Activated CD4-positive, alpha-beta T cell treated with anti-CD3 and anti-CD28 coated beads for 48 hours (primary cell): Measurements from ENCODE around the gene TMEM234.
"Not testable (repeated sequence)": the region's sequence is repeated elsewhere in the genome, so short reads cannot be mapped to it uniquely, and the experiment has no call there.

Experiments used
- DNase-seq: peaks from one replicate; pipeline ENCODE4 v3.0.0-alpha.2; 2020

The TMEM234 gene

DNA sequence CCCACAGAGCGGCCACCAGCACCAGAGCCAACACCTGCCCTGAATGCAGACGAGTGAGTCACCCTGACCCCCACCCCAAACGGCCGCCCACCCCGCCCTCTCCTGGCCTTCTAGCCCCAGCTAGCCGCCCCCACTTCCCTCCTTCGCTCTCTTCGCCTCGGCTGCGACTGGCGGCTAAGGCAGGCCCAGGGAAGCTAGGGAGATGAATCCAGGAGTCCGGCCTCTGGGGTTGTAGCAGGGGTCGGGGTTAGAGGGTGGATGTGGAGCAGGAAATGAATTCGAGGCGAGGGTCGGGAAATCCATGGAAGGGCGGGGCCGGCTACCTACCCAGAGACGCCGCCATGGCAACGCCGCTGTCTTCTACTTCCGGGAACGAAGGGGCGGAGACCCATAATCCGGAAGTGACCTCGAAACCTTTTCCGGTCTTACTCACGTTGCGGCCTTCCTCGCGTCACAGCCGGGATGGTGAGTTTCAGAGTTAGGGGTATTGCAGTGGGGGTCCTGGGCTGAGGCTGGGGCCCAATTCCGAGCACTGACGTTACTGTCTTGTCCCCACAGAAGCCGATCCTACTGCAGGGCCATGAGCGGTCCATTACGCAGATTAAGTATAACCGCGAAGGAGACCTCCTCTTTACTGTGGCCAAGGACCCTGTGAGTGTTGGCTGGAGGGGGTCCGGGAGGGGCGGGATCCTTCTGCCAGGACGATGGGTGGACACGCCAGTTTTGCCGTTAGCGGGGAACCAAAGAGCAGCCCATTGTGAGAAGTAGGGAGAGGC, at the start of gene TMEM234, which contains the start of gene EIF3I:
Gene TMEM234, minus strand, starts transcription at position 374 of the 776 bp plus-strand sequence. Its CDS starts 31 bp downstream, at position 343.
Gene EIF3I, plus strand, starts transcription at position 428 of the 776 bp plus-strand sequence. Its CDS starts 35 bp downstream, at position 463.
- peak; percentile 93 for DNase-seq

DNA sequence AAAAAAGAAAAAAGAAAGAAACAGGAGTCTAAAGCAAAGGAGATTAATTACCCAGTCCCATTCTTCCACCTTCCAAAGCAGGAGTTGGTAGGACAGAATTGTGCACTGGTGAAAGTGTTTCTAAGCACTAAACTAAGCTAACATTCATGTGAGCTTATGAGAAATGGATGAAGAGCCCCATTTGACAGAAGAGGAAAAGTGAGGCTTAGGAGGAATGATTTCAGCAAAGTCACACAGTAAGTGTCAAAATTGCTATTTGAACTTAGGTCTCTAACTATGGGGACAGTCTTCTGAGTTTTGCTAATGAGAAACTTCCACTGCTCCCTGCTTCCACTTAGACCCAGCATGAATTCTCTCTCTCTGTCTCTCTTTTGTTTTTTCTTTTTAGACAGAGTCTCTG, 47.6 kb upstream of the TMEM234 start:
- no peak for DNase-seq

- DNase-seq, result no peak
Measured at GRCh38 chr1:32266921-32267591, 44.9 kb upstream of the TMEM234 start.

- no peak for DNase-seq
Measured at GRCh38 chr1:32265846-32266245, 43.7 kb upstream of the TMEM234 start.

GRCh38 chr1:32263744-32264143, 41.6 kb upstream of the TMEM234 start:
- no peak for DNase-seq

- DNase-seq, result not testable (repeated sequence)
Measured at GRCh38 chr1:32263236-32263593, 41.1 kb upstream of the TMEM234 start.

GRCh38 chr1:32257227-32257508, 35.0 kb upstream of the TMEM234 start:
- no peak for DNase-seq

- DNase-seq, result no peak
Measured at GRCh38 chr1:32256473-32257226, 34.5 kb upstream of the TMEM234 start.

DNA sequence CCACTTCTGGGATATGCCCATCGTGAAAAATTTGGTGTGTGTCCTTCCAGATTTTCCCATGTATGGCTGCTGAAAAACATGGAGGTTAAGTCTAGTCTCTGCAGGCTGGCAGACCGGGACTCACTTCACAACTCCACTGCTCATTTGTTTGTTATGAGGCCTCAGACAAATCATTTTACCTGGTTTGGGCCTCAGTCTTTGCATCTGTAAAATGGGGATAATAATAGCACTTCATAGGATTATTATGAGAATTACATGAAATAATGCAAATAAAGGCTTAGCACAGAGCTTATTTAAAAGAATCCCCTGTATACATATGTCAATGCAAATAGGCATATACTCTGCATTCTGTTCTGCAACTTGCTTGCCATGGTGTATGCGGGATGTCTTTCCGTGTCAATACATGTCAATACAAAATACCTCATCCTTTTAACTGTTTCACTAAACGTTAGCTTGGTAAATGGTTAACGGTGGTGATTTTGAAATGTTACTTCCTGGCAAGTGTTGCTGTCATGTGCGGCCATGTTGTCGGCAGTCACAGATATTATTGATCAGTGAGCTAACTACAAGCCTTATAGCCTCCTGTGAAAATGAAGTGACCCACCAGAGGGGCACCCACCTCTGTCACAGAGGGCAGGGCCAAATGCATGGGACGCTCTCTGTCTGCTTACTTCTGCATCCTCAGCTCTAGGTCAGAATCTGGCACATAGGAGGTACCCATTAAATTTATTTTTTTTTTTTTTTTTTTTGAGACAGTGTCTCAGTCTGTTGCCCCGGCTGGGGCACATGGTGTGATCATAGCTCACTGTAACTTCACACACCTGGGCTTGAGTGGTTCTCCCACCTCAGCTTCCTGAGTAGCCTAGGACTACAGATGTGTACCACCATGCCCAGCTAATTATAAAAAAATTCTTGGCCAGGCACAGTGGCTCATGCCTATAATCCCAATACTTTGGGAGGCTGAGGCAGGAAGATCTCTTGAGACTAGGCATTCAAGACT, 33.2 kb upstream of the TMEM234 start:
- no peak for DNase-seq

DNA sequence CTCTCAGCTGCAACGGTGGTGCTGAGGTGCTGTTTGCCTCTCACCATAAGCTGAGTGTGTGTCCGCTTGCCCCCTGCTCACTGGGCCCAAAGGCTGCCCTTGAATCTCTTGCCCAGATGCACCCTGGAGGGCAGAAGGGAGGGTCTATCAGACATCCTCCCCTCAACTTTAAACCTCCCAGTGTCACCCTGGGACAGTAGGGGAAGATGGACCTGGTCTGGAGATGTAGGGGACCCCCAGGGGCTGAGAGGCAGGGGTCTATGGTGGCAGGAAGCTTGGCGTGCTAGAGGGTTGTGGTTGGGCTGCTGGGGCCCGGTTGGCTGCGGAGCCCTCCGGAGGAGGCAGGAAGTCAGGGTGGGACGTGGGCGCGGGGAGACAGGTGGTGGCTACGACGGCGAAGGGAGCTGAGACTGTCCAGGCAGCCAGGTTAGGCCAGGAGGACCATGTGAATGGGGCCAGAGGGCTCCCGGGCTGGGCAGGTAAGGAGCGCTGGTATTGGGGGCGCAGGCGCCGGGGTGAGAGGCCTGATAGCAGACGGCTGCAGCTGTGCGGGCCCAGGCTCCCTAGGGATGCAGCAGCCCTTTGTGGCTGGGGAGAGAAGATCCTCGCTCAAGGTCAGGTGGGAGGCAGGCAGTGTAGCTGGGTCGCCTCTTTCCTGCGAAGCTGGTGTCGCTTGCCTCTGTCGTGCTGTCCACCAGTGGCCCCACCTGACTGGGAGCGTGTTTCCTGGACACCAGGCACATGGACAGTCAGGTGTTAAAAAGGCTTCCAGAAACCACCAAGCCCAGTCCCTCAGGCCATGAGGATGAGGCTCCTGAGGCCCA, 29.0 kb upstream of the TMEM234 start, which contains the start of gene LCK:
Gene LCK, plus strand, starts transcription at position 373 of the 824 bp plus-strand sequence. CDS start 23,065 bp downstream, outside the sequence.
- peak; percentile 85 for DNase-seq

- peak; percentile 83 for DNase-seq
Measured at GRCh38 chr1:32249831-32250525, 27.8 kb upstream of the TMEM234 start.

GRCh38 chr1:32247983-32248889, 26.1 kb upstream of the TMEM234 start:
- peak; percentile 91 for DNase-seq

- no peak for DNase-seq
Measured at GRCh38 chr1:32247452-32247851, 25.3 kb upstream of the TMEM234 start.

GRCh38 chr1:32246888-32247273, 24.7 kb upstream of the TMEM234 start, which contains the start of gene FAM167B:
Gene FAM167B, plus strand, starts transcription at chr1:32247222. Its CDS starts 200 bp downstream, at chr1:32247422.
- DNase-seq, result no peak

DNA sequence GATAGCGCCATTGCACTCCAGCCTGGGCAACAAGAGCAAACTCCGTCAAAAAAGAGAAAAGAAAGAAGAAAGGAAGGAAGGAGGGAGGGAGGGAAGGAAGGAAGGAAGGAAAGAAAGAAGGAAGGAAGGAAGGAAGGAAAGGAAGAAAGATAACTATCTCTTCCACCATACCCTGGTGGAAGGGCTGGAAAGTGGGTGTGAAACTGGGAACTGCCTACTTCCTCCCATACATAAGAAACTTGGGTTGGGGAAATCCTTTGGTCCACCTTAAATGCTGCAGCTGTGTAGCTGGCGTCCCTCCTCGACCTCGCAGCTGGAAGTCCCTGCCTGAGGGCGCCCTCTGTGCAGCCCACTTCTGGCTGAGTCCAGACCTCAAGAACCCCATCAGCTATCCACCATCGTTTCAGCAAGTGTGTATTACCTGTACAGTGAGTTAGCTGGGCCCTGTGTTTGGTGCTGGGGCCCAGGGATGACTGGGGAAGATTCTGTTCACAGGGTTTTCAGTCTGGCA, 20.2 kb upstream of the TMEM234 start:
- DNase-seq, result no peak

- DNase-seq, result peak; percentile 48
Measured at GRCh38 chr1:32241001-32241763, 19.0 kb upstream of the TMEM234 start.

DNA sequence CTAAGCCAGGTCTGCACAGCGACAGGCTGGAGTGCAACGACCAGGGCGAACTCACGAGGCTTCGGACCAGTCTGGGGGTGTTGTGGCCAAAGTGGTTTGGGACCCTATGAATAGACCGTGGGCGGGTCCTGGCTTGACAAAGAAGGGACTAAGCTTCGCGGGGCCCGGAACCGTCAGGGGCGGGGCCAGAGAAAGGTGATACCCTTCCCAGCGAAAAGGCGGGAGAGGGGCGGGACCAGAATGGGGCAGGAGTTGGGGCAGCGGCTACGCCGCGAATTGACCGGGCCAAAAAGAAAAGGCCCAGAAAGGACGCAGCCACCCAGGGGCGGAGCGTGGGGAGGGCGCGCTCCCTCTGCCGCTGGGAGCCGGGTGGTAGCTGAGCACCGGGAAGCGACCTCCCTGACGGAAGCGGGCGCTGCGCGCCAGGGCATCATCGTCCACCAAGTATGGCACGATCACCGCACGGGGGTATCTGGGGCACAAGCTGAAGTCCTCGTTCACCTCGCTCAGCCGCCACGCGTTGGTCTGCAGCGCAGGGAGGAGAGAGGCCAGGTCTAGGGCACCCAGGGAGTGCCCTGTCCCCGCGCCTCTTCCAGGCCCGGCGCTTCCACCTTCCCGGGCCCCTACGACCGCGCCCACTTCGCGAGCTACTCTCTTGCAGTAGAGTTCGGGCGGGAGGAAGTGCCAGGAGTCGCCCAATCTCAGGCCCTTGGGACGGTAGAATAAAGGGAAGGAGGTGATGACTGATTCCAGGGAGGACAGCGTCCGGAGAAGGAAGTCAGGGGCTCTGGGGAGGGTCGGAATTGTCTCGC, 18.2 kb upstream of the TMEM234 start:
- peak; percentile 57 for DNase-seq

DNA sequence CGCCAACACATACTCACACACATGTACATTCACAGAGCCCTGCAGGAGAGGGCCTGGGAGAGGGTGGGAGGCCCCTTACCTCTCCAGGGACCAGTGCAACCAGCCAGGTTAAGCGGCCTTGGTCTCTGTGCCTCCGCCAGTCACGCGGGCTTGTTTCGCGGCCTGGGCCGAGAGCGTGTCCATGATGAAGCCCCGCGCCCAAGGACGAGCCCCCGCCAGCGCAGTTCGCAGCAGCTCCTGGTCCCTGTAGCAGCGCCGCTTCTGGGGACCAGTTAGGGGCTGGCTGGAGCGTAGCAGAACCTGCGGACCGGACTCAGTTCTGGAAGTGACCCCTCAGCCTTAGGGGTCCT, 17.6 kb upstream of the TMEM234 start:
- DNase-seq, result no peak
